NCI-H774 (cell line): Measurements from ENCODE around the gene SRRM5.
"Not testable (repeated sequence)": the region's sequence is repeated elsewhere in the genome, so short reads cannot be mapped to it uniquely, and the experiment has no call there.

Source experiments
- DNase-seq: peaks from one replicate; lab custom pipeline; 2025; lab: John Stamatoyannopoulos, UW

The SRRM5 gene

GRCh38 chr19:43638995-43639518 is 27.2 kb downstream of the SRRM5 start:
- DNase-seq = no peak

- peak; percentile 42 for DNase-seq
Observed at GRCh38 chr19:43639519-43640423, 27.9 kb downstream of the SRRM5 start, which contains the start of gene CADM4. Gene CADM4, minus strand, starts transcription at chr19:43639850. Its CDS starts 60 bp downstream, at chr19:43639790.

- DNase-seq = no peak
Observed at GRCh38 chr19:43640424-43640757, 28.5 kb downstream of the SRRM5 start.

- no peak for DNase-seq
Observed at GRCh38 chr19:43641333-43641732, 29.4 kb downstream of the SRRM5 start.

GRCh38 chr19:43642531-43642930 is 30.6 kb downstream of the SRRM5 start:
- DNase-seq = no peak

- DNase-seq = peak; percentile 14
Observed at GRCh38 chr19:43643326-43643725, 31.4 kb downstream of the SRRM5 start.

- DNase-seq = no peak
Observed at GRCh38 chr19:43644181-43644580, 32.3 kb downstream of the SRRM5 start.

- DNase-seq = no peak
Observed at GRCh38 chr19:43648633-43649032, 36.7 kb downstream of the SRRM5 start.

GRCh38 chr19:43649514-43649913 is 37.6 kb downstream of the SRRM5 start:
- DNase-seq = no peak

- DNase-seq = not testable (repeated sequence)
Observed at GRCh38 chr19:43650276-43650675, 38.4 kb downstream of the SRRM5 start.

- peak; percentile 43 for DNase-seq
Observed at GRCh38 chr19:43651758-43652545, 40.1 kb downstream of the SRRM5 start.

GRCh38 chr19:43652546-43652874 is 40.6 kb downstream of the SRRM5 start:
- DNase-seq = no peak

- DNase-seq = no peak
Observed at GRCh38 chr19:43656436-43656835, 44.5 kb downstream of the SRRM5 start.

- DNase-seq = no peak
Observed at GRCh38 chr19:43658001-43658400, 46.1 kb downstream of the SRRM5 start.

GRCh38 chr19:43658494-43658893 is 46.6 kb downstream of the SRRM5 start:
- DNase-seq = no peak

GRCh38 chr19:43660301-43660970 is 48.5 kb downstream of the SRRM5 start:
- DNase-seq = no peak

- no peak for DNase-seq
Observed at GRCh38 chr19:43660971-43661360, 49.1 kb downstream of the SRRM5 start.

- no peak for DNase-seq
Observed at GRCh38 chr19:43662487-43662886, 50.6 kb downstream of the SRRM5 start.

GRCh38 chr19:43664018-43664417 is 52.1 kb downstream of the SRRM5 start:
- DNase-seq = no peak
